Osteoblast (primary cell): ENCODE measurements around the gene PNPLA6. TPM values are rescaled to one million over a fixed set of nuclear protein-coding genes. Genes with fewer than 3 reads are reported as not detected.
A peak's percentile ranks its signal among the peaks of the same experiment; 100 is the strongest.

ENCODE experiments used
- DNase-seq: peaks from one replicate; pipeline ENCODE4 v3.0.0; 2011; ENCODE audit warnings: low spot score, mixed read lengths; ENCODE audit not compliant: insufficient read length; ENCODE audit errors: missing footprints
- H2AFZ ChIP-seq: 2 replicates; pipeline ENCODE4 v1.6.0; 2011; ENCODE audit warnings: mild to moderate bottlenecking, low read length
- H3K27ac ChIP-seq: 2 replicates; pipeline ENCODE4 v1.5.1; 2011; ENCODE audit warnings: mild to moderate bottlenecking, low read depth, low read length, moderate library complexity
- H3K27me3 ChIP-seq: 2 replicates; pipeline ENCODE4 v1.6.0; 2012; ENCODE audit warnings: mild to moderate bottlenecking, control low read depth, inconsistent platforms, low read length, moderate library complexity; ENCODE audit not compliant: insufficient read depth
- H3K36me3 ChIP-seq: 2 replicates; pipeline ENCODE4 v1.5.1; 2011; ENCODE audit warnings: mild to moderate bottlenecking, low read length, control low read depth, moderate library complexity; ENCODE audit not compliant: insufficient read depth
- H3K4me1 ChIP-seq: 2 replicates; pipeline ENCODE4 v1.5.1; 2011; ENCODE audit warnings: mild to moderate bottlenecking, low read length, control low read depth, moderate library complexity; ENCODE audit not compliant: insufficient read depth
- H3K4me2 ChIP-seq: 2 replicates; pipeline ENCODE4 v1.6.0; 2011; ENCODE audit warnings: mild to moderate bottlenecking, low read length; ENCODE audit not compliant: insufficient read depth
- H3K4me3 ChIP-seq: fragments of 200-600 bp; sonication (generic); 3 replicates; pipeline ENCODE4 v1.5.1; 2012; ENCODE audit warnings: mild to moderate bottlenecking, low read length, inconsistent platforms; ENCODE audit not compliant: insufficient read depth
- H3K79me2 ChIP-seq: 2 replicates; pipeline ENCODE4 v1.6.0; 2012; ENCODE audit warnings: mild to moderate bottlenecking, low read length, control low read depth, inconsistent platforms; ENCODE audit not compliant: insufficient read depth
- H3K9me3 ChIP-seq: 2 replicates; pipeline ENCODE4 v1.5.1; 2011; ENCODE audit warnings: low read depth, low read length, control low read depth
- H4K20me1 ChIP-seq: 2 replicates; pipeline ENCODE4 v1.6.0; 2012; ENCODE audit warnings: mild to moderate bottlenecking, low read length, control low read depth; ENCODE audit not compliant: insufficient read depth
- total RNA-seq: library from RNA; depleted of rRNA; stranded (reverse); fragments of >200 nt; gene quantifications from 2 replicates; pipeline ENCODE4 v1.2.3, GENCODE V29; 2012
- TF ChIP-seq, protein P1 (sequence below): IDR thresholded peaks from 2 replicates; pipeline ENCODE4 v1.5.1; 2011; ENCODE audit warnings: mild to moderate bottlenecking, low read depth, low read length, moderate library complexity; ENCODE audit errors: extremely low read depth

PNPLA6 gene
- total RNA-seq, 1 donor: 83.6 TPM

DNA sequence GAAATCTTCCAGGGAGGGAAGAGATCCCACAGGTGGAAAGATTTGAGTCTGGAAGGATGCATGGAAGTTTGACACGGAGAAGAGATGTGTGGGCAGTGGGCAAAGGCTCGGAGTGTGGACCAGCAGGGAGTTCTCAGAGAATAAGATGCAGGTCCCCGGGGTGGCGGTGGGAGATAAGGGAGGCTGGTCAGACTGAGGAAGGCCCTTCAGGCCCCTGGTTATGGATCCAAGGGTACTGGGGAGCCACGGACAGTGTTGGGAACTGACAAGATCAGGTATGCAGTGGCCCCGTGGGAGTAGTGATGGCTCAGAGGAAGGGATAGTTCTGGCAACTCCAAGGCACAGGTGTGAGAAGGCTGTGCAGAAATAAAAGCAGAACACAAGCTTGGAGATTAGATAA, 62.7 kb downstream of the PNPLA6 start:
- no peaks in the 10 kb centered on the region for H3K4me1 ChIP-seq
- peaks cover 21% of the 10 kb centered on the region for H3K27me3 ChIP-seq
- no peak overlapping the region for H3K4me3 ChIP-seq
- H3K27ac ChIP-seq: no peak overlapping the region
- H3K36me3 ChIP-seq: no peaks in the 10 kb centered on the region
- no peaks in the 10 kb centered on the region for H4K20me1 ChIP-seq
- H3K79me2 ChIP-seq: no peaks in the 10 kb centered on the region
- TF ChIP-seq, protein P1, sequence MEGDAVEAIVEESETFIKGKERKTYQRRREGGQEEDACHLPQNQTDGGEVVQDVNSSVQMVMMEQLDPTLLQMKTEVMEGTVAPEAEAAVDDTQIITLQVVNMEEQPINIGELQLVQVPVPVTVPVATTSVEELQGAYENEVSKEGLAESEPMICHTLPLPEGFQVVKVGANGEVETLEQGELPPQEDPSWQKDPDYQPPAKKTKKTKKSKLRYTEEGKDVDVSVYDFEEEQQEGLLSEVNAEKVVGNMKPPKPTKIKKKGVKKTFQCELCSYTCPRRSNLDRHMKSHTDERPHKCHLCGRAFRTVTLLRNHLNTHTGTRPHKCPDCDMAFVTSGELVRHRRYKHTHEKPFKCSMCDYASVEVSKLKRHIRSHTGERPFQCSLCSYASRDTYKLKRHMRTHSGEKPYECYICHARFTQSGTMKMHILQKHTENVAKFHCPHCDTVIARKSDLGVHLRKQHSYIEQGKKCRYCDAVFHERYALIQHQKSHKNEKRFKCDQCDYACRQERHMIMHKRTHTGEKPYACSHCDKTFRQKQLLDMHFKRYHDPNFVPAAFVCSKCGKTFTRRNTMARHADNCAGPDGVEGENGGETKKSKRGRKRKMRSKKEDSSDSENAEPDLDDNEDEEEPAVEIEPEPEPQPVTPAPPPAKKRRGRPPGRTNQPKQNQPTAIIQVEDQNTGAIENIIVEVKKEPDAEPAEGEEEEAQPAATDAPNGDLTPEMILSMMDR: no peak
- peak; percentile 57 for DNase-seq
- no peaks in the 10 kb centered on the region for H3K9me3 ChIP-seq
- H3K4me2 ChIP-seq: no peak overlapping the region
- no peak overlapping the region for H2AFZ ChIP-seq

DNA sequence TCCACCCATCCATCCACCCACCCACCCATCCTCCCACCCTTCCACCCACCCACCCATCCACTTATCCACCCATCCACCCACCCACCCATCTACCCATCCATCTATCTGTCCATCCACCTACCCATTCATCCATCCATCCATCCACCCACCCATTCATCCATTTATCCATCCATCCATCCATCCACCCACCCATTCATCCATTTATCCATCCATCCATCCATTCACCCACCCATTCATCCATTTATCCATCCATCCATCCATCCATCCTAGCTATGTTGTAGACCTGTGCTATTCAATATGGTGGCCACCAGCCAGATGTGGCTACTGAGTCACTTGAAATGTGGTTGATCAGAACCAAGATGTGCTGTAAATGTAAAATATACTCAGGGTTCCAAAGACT, 65.2 kb downstream of the PNPLA6 start:
- no peak overlapping the region for H3K4me2 ChIP-seq
- H2AFZ ChIP-seq: no peak overlapping the region
- no peak overlapping the region for H3K4me3 ChIP-seq
- peaks cover 13% of the 10 kb centered on the region for H3K27me3 ChIP-seq
- no peaks in the 10 kb centered on the region for H3K36me3 ChIP-seq
- no peak overlapping the region for H3K27ac ChIP-seq
- TF ChIP-seq, protein P1: no peak
- no peaks in the 10 kb centered on the region for H3K79me2 ChIP-seq
- H3K9me3 ChIP-seq: no peaks in the 10 kb centered on the region
- DNase-seq: peak; percentile 69
- H4K20me1 ChIP-seq: no peaks in the 10 kb centered on the region
- no peaks in the 10 kb centered on the region for H3K4me1 ChIP-seq

DNA sequence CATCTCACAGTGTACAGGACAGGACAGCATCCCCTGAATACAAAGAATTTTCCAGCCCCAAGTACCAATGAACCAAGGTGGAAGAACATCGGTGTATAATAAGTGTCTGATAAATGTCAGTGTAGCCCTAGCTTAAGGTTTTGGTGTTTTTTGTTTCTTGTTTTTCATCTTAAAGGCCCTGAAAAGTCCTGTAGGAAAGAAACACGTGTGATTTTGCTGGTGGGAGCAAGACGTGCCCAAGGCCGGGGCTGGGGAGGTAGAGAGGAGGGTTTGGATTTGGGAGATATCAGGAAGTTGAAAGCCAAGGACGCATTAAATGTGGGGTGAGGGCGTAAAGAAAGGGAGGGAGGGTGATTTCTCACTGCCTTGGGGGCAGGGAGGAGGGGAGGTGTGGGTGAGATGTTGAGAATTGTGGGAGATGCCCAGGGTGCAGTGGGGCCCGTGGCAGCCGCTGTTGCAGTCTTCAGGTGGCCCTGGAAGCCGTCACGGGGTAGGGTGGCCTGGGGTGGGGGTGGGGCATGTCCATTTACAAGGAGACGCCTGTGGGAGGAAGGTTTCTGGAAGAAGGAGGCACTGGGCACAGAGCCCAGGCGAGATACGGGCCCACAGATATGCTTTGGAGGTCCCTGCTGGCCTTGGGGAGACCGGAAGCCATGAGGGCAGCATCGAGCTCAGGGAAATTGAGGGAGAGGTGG, 66.9 kb downstream of the PNPLA6 start:
- Histone ChIP-seq H4K20me1 (no peaks in the 10 kb centered on the region), H3K4me1 (no peaks in the 10 kb centered on the region), H3K27ac (no peak overlapping the region), H3K4me3 (no peak overlapping the region), H3K79me2 (no peaks in the 10 kb centered on the region), H3K4me2 (no peak overlapping the region), H3K27me3 (peaks cover 2% of the 10 kb centered on the region), H3K36me3 (no peaks in the 10 kb centered on the region), H3K9me3 (no peaks in the 10 kb centered on the region), H2AFZ (no peak overlapping the region)
- DNase-seq: peak; percentile 48
- TF ChIP-seq, protein P1: no peak

DNA sequence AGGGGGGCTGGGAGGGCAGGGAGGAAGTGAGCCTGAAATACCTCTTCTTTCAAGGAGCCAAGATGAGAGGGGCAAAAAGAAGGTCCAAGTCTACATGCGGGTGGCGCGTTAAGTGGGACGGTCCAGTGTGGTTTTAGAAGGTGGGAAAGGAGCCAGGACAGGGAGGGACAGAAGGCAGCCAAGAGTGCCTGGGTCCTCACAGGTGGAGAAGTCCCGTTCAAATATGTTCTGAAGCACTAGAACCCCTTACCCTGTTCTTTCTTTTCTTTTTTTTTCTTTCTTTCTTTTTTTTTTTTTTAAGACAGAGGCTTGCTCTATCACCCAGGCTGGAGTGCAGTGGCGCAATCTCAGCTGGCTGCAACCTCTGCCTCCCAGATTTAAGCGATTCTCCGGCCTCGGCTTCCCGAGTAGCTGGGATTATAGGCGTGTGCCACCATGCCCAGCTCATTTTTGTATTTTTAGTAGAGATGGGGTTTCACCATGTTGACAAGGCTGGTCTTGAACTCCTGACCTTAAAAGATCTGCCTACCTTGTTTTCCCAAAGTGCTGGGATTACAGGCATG, 67.5 kb downstream of the PNPLA6 start:
- Histone ChIP-seq H3K79me2 (no peaks in the 10 kb centered on the region), H3K36me3 (no peaks in the 10 kb centered on the region), H2AFZ (no peak overlapping the region), H4K20me1 (no peaks in the 10 kb centered on the region), H3K4me3 (no peak overlapping the region), H3K27me3 (no peaks in the 10 kb centered on the region), H3K4me2 (no peak overlapping the region), H3K4me1 (no peaks in the 10 kb centered on the region), H3K27ac (no peak overlapping the region), H3K9me3 (no peaks in the 10 kb centered on the region)
- TF ChIP-seq, protein P1: no peak
- peak; percentile 50 for DNase-seq
